Measurements from ENCODE around the gene QPRT. TPM values are rescaled to one million over a fixed set of nuclear protein-coding genes. Genes with fewer than 3 reads are reported as not detected.

QPRT gene
- total RNA-seq, 1 donor from 2014 or later = 20.7 TPM

DNA sequence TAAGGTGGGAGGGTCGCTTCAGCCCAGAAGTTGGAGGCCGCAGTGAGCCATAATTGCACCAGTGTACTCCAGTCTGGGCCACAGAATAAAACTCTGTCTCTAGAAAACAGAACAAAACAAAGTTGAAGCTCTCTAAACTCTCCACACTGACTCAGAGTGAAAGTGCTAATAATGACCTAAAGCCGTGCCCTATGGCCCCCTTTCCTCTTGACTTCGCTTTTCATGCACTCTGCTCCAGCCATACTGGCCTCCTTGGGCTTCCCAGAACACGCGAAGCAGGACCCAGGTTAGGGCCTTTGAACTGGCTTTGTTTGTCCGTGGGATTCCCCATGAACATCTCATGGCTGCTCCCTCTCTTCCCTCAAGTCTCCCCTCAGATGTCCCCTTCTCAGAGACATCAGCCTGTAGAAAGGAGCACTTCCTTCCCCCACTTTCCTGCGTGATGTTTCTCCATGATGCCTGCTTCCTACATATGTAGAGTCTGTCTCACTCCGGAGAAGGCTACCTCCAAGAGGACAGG is 34.6 kb upstream of the QPRT start:
- DNase-seq (ENCODE audit: low spot score) = no peak
- Mint-ChIP-seq H3K4me1 (ENCODE audit: low read depth) (no peaks in the 10 kb centered on the region), H3K36me3 (ENCODE audit: low read depth) (no peaks in the 10 kb centered on the region), H3K27me3 (ENCODE audit: low read depth) (no peaks in the 10 kb centered on the region), H3K9me3 (ENCODE audit: low read depth) (no peaks in the 10 kb centered on the region), H3K4me3 (ENCODE audit: unreplicated experiment) (no peak overlapping the region), H3K27ac (ENCODE audit: unreplicated experiment) (no peak overlapping the region)
- TF ChIP-seq CTCF (IDR thresholded peaks at IDR 0.05) = no peak

- Mint-ChIP-seq H3K36me3 (ENCODE audit: low read depth) (no peaks in the 10 kb centered on the region), H3K27me3 (ENCODE audit: low read depth) (no peaks in the 10 kb centered on the region), H3K4me3 (ENCODE audit: unreplicated experiment) (no peak overlapping the region), H3K9me3 (ENCODE audit: low read depth) (no peaks in the 10 kb centered on the region), H3K4me1 (ENCODE audit: low read depth) (no peaks in the 10 kb centered on the region), H3K27ac (ENCODE audit: unreplicated experiment) (no peak overlapping the region)
- no peak for DNase-seq (ENCODE audit: low spot score)
- TF ChIP-seq CTCF (IDR thresholded peaks at IDR 0.05) = no peak
Observed at GRCh38 chr16:29644973-29645693, 33.8 kb upstream of the QPRT start.

DNA sequence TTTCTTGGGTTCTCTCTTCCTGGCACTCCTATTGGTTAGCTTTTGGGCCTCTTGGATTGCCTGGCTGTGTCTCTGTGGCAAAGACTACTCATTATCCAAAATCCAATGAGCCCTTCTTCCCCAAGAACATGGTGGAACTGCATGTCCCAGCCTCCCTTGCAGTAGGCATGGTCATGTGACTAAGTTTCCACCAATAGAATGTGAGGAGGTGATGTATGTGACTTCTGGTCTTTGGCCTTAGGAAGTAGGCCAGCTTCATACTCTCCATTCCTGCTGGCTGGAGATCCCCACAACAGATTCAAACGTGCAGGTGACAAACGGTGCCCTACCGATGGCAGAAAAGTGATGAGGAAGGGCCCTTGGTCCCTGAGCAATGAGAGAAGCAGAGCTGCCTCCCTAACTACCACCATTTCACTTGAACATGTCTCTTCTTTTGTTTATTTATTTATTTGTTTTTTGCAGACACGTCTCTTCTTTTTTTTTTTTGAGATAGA is 33.2 kb upstream of the QPRT start:
- no peaks in the 10 kb centered on the region for H3K9me3 Mint-ChIP-seq (ENCODE audit: low read depth)
- no peak for TF ChIP-seq CTCF (IDR thresholded peaks at IDR 0.05)
- H3K36me3 Mint-ChIP-seq (ENCODE audit: low read depth) = no peaks in the 10 kb centered on the region
- no peak overlapping the region for H3K27ac Mint-ChIP-seq (ENCODE audit: unreplicated experiment)
- no peak for DNase-seq (ENCODE audit: low spot score)
- H3K4me3 Mint-ChIP-seq (ENCODE audit: unreplicated experiment) = no peak overlapping the region
- no peaks in the 10 kb centered on the region for H3K4me1 Mint-ChIP-seq (ENCODE audit: low read depth)
- no peaks in the 10 kb centered on the region for H3K27me3 Mint-ChIP-seq (ENCODE audit: low read depth)

DNA sequence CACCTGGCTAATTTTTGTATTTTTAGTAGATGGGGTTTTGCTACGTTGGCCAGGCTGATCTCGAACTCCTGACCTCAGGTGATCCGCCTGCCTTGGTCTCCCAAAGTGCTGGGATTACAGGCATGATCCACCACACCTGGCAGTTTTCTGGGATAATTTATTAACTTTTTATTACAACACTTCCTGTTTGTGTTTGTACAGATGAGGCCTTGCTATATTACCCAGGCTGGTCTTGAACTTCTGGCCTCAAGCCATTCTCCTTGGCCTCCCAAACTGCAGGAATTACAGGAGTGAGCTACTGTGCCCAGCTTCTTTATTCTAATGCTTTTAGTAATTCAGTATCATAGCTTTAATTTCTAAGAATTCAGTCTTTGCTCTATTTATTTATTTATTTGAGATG is 32.0 kb upstream of the QPRT start:
- no peak overlapping the region for H3K27ac Mint-ChIP-seq (ENCODE audit: unreplicated experiment)
- H3K27me3 Mint-ChIP-seq (ENCODE audit: low read depth) = no peaks in the 10 kb centered on the region
- no peak overlapping the region for H3K4me3 Mint-ChIP-seq (ENCODE audit: unreplicated experiment)
- TF ChIP-seq CTCF (IDR thresholded peaks at IDR 0.05) = no peak
- H3K4me1 Mint-ChIP-seq (ENCODE audit: low read depth) = no peaks in the 10 kb centered on the region
- DNase-seq (ENCODE audit: low spot score) = no peak
- no peaks in the 10 kb centered on the region for H3K9me3 Mint-ChIP-seq (ENCODE audit: low read depth)
- H3K36me3 Mint-ChIP-seq (ENCODE audit: low read depth) = no peaks in the 10 kb centered on the region

DNA sequence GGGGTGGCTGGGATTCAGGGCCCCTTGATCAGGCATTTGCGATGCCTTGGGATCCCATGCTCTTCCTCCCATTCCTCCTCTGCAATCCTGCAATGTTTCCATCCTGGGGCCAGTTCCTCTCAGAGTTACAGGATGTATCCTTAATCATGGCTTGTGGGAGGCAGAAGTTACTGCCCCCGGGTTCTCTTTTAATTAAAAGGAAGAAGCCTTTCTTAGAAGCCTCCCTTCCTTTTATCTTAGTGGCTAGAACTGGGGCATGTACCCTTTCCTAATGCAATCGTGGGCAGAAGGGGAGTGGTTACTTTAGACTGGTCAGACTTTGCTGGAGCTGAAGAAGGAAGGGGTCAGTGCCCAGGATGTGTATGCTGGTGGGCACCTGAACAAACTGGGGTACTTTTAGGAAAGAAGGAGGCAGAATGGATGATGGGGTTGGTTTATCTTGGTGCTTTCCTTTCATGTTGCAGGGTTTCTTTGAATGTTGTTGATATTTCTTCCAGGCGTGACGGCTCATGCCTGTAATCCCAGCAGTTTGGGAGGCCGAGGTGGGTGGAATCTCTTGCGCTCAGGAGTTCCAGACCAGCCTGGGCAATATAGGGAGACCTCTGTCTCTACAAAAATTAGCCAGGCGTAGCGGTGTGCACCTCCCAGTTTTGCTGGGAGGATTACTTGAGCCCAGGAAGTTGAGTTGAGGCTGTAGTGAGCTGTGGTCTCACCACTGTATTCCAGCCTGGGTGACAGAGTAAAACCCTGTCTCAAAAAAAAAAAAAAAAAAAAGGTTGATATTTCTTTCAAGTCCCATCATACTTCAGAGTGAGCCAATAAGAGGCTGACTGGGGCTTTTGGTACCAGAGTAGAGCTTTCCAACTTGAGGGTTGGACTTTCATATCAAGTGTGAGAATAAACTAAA is 29.1 kb upstream of the QPRT start:
- H3K27ac Mint-ChIP-seq (ENCODE audit: unreplicated experiment) = no peak overlapping the region
- H3K4me1 Mint-ChIP-seq (ENCODE audit: low read depth) = no peaks in the 10 kb centered on the region
- TF ChIP-seq CTCF (IDR thresholded peaks at IDR 0.05) = no peak
- no peaks in the 10 kb centered on the region for H3K36me3 Mint-ChIP-seq (ENCODE audit: low read depth)
- H3K27me3 Mint-ChIP-seq (ENCODE audit: low read depth) = no peaks in the 10 kb centered on the region
- H3K4me3 Mint-ChIP-seq (ENCODE audit: unreplicated experiment) = no peak overlapping the region
- H3K9me3 Mint-ChIP-seq (ENCODE audit: low read depth) = no peaks in the 10 kb centered on the region
- DNase-seq (ENCODE audit: low spot score) = no peak
